GM21737 (cell line): ENCODE data around the gene C11orf68.
"Not testable (repeated sequence)": the region's sequence is repeated elsewhere in the genome, so short reads cannot be mapped to it uniquely, and the experiment has no call there.

Experiments used
- ATAC-seq: cut with Tn5 transposase; IDR thresholded peaks from one replicate; pipeline ENCODE4 v1.9.1; 2021; ENCODE audit warnings: mild to moderate bottlenecking, moderate library complexity; ENCODE audit not compliant: unreplicated experiment

Gene C11orf68

DNA sequence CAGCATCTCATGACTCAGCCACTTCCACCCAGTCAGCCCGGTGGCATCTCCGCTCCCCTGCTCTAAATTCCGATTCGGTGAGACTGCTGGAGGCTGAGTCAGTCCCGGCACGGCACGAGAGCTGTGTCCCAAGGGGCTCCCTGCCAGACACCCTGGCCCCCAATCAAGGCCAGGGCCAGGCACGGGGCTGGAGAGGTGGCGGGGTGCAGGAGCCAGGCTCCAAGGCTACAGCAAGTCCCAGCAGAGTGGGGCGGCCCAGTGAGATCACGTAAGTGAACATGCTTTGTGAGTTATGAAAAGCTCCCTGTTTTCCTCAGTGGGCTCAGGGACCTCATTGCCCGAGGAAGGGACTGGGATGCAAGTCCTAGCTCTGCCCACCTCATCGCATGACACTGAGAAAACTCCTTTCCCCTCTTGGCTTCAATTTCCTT lies 3.0 kb downstream of the C11orf68 start:
- no peak for ATAC-seq

GRCh38 chr11:65915101-65915820 lies 3.6 kb downstream of the C11orf68 start:
- ATAC-seq, result no peak

- ATAC-seq, result no peak
Observed at GRCh38 chr11:65912845-65913244, 6.0 kb downstream of the C11orf68 start.

DNA sequence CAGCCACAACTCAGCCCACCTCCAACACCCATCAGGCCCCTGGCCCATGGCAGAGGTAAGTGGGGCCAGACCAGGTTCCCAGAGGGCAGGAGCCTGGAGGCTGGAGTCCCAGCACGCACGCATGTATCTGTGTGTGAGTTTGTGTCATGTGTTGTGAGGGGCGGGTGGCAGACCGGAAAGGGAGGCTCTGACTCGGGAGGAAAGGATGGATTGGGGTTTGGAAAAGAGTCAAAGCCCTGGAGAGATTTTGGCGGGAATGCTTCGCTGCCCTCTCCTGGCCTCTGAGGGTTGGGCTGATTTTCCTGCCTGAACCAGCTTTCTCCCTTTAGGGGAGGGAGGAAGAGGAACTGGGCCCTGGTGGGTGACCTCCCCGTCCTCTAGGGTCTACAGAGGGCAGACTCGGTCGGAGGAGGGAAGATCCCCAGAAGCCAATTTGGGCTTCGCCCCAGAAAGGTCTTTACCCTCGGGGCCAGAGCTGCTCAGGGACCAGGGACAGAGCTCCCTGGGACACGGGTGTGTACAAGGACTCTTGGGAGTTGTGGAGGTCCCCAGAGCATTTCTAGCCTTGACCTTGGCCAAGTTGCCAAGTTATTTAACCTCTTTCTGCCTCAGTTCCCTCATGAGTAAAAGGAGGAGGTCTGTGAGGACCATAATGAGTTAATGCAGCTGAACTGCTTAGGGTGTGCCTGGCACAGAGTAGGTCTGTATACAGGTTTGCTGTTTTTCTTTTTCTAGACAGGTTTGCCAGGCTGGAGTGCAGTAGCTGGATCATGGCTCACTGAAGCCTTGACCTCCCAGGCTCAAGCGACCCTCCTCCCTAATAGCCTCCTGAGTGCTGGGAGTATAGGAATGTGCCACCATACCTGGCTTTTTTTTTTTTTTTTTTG lies 6.9 kb downstream of the C11orf68 start:
- no peak for ATAC-seq

- ATAC-seq, result no peak
Observed at GRCh38 chr11:65907878-65908277, 11.0 kb downstream of the C11orf68 start.

GRCh38 chr11:65906602-65907001 lies 12.3 kb downstream of the C11orf68 start:
- no peak for ATAC-seq

- ATAC-seq, result no peak
Observed at GRCh38 chr11:65903715-65904114, 15.1 kb downstream of the C11orf68 start.

- ATAC-seq, result no peak
Observed at GRCh38 chr11:65903068-65903481, 15.8 kb downstream of the C11orf68 start.

GRCh38 chr11:65900899-65901180 lies 18.0 kb downstream of the C11orf68 start:
- ATAC-seq, result no peak

DNA sequence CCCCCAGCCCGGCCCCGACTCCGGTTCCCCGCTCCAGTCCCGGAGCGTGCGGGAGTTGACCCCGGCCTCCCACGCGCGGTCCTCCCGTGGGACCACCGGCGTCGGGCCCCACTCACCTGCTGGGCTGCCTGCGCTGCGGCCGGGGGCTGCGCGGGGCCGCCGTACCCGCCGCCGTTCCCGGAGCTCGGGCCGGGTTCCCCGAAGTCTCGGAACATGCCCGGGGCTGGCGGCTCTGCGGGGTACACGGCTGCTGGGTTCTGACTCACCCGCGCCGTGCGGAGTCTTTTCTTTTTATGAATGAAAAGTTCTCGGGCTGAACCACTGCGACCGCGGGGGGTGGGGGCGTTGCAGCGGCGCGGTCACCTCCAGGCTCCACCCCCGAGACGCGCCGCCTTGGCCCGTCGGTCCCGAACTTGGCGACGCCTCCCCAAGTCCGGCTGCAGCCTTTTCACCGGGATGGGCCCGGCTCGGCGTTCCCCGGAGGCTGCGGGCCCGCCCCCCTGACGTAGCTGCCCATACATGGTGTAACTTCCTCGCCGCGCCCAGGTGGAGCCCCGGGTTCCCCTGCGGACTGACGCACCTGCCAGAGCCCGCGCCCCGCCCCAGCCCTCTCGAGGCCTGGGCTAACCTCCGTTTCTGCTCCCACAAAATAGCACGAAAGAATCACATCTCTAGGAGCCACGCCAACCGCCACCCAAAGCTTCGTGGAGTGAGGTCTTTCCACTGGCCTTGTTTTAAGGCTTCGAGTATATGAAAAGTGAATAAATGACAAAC lies 18.6 kb downstream of the C11orf68 start, which contains the start of gene FOSL1:
TSS of gene FOSL1 (minus strand) at position 264 of the 774 bp plus-strand sequence. CDS start at position 215, 49 bp downstream.
- ATAC-seq, result peak; percentile 69

DNA sequence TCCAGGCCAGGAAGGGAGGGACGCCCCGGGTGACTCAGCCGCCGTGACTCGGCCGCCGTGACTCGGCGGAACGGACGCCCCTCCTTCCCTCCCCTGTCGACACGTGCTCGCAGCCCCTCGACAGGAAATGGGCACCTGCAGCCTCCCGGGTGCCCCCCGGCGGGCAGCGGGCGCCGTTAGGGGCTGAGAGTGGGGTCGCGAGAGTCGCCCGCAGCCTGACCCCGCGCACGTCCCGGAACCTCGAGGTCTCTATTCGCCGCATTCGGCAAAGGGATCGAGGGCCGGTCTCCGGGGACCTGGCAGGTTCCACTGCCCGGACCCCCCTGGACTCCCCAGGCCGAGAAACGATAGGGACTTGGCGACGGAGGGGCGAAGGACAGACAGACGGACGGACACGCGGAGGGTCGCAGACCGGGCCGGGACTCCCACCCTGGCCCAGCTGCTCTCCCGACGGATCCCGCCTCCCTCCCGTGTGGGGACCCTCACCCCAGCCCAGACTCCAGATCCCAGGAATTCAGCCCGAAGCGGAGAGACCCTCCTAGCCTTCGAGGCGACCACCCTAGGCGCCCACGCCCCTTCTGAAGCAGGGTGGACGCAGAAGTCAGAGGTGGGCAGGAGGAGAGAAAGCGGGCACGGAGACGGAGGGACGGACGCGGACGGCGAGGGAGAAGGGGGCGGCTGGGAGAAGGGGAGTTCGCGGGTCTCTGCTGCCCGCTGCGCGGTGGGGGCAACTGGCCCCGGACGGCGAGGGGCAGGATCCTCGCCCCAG lies 19.3 kb downstream of the C11orf68 start:
- ATAC-seq, result no peak

- no peak for ATAC-seq
Observed at GRCh38 chr11:65898656-65899355, 20.1 kb downstream of the C11orf68 start.

DNA sequence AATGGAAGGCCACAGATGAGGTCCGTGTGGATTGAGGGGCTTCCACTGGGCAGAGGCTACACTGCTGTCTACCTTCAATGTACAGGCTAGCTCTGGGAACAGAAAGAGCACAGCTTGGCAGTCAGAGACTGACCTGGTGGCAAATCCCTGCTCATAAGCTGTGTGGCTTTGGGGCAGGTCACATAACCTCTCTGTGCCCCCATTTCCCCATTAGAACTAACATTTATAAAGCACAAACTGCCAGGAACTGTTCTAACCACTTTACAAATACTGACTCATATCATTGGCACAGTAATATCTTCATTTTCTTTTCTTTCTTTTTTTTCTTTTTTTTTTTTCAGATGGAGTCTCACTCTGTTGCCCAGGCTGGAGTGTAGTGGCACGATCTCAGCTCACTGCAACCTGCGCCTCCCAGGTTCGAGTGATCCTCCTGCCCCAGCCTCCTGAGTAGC lies 21.8 kb downstream of the C11orf68 start:
- ATAC-seq, result no peak

- ATAC-seq, result no peak
Observed at GRCh38 chr11:65896034-65896999, 22.5 kb downstream of the C11orf68 start.

DNA sequence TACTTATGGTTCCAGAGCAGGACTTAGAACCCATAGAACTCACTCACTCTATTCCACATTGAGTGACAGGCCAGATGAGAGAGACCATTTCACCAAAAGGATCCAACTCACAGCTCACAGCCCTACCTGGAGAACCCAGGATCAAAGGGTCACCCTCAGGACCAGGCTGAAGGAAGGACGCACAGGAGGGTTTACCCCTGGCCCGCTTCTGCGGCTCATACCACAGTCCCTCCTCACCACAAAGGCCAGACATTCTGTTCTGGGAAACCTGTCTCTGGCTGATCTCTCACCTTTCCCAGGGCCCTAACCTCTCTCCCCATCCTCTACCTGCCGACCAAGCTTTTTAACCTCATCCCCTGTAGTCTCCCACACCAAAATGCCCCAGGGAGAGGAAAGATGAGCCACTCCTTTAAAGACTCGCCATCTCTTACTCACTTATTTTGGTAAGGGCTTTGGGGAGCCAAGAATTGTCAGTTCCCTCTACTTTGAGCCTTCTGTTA lies 23.3 kb downstream of the C11orf68 start:
- ATAC-seq, result no peak

- no peak for ATAC-seq
Observed at GRCh38 chr11:65894034-65894591, 24.7 kb downstream of the C11orf68 start.

GRCh38 chr11:65892661-65893317 lies 26.1 kb downstream of the C11orf68 start:
- no peak for ATAC-seq

- ATAC-seq, result not testable (repeated sequence)
Observed at GRCh38 chr11:65892137-65892540, 26.7 kb downstream of the C11orf68 start.
